Subcutaneous abdominal adipose tissue (tissue), 5 donors: ENCODE measurements around the gene LHX1.

Experiments
- H3K27ac ChIP-seq: one replicate; pipeline ENCODE4 v1.7.0; 2013; ENCODE audit warnings: low read depth, mild to moderate bottlenecking, inconsistent platforms, low read length, moderate library complexity
- H3K27me3 ChIP-seq, 5 donors: one replicate each; pipeline ENCODE4 v1.7.0; 2013; ENCODE audit warnings: low read length in 5 of 5, inconsistent platforms in 1 of 5; ENCODE audit not compliant: control insufficient read depth in 5 of 5, insufficient read depth in 4 of 5
- H3K36me3 ChIP-seq, 5 donors: one replicate each; pipeline ENCODE4 v1.7.0; 2013; ENCODE audit warnings: low read length in 5 of 5; ENCODE audit not compliant: control insufficient read depth in 5 of 5, insufficient read depth in 5 of 5
- H3K4me1 ChIP-seq, 5 donors: one replicate each; pipeline ENCODE4 v1.7.0; 2013; ENCODE audit warnings: low read length in 5 of 5, mild to moderate bottlenecking in 3 of 5, moderate library complexity in 1 of 5; ENCODE audit not compliant: control insufficient read depth in 5 of 5, insufficient read depth in 5 of 5
- H3K4me3 ChIP-seq, 5 donors: one replicate each; pipeline ENCODE4 v1.7.0; 2013; ENCODE audit warnings: low read length in 5 of 5, low read depth in 1 of 5
- H3K9ac ChIP-seq, 5 donors: one replicate each; pipeline ENCODE4 v1.7.0; 2013; ENCODE audit warnings: low read length in 5 of 5, mild to moderate bottlenecking in 4 of 5, moderate library complexity in 3 of 5
- H3K9me3 ChIP-seq, 5 donors: one replicate each; pipeline ENCODE4 v1.7.0; 2013; ENCODE audit warnings: low read length in 5 of 5; ENCODE audit not compliant: control insufficient read depth in 5 of 5
- donor health status: healthy.
- donor health status: healthy.
- donor health status: healthy.
- donor health status: healthy.
- donor health status: healthy.

LHX1 gene

GRCh38 chr17:36950027-36950426 is 12.8 kb downstream of the LHX1 start:
- H3K9me3 ChIP-seq, result no peaks in the 10 kb centered on the region
- H3K27ac ChIP-seq, result no peak overlapping the region
- peaks cover 4 to 23% (median 20%) of the 10 kb centered on the region in 5 donors for H3K4me1 ChIP-seq
- peak overlapping the region; percentile 73 to 90 (median 88) for H3K4me3 ChIP-seq
- peaks cover 23 to 25% (median 23%) of the 10 kb centered on the region in 5 donors for H3K27me3 ChIP-seq
- peaks cover 19 to 39% (median 28%) of the 10 kb centered on the region in 5 donors for H3K36me3 ChIP-seq
- peak overlapping the region; percentile 13 to 96 (median 87) for H3K9ac ChIP-seq

DNA sequence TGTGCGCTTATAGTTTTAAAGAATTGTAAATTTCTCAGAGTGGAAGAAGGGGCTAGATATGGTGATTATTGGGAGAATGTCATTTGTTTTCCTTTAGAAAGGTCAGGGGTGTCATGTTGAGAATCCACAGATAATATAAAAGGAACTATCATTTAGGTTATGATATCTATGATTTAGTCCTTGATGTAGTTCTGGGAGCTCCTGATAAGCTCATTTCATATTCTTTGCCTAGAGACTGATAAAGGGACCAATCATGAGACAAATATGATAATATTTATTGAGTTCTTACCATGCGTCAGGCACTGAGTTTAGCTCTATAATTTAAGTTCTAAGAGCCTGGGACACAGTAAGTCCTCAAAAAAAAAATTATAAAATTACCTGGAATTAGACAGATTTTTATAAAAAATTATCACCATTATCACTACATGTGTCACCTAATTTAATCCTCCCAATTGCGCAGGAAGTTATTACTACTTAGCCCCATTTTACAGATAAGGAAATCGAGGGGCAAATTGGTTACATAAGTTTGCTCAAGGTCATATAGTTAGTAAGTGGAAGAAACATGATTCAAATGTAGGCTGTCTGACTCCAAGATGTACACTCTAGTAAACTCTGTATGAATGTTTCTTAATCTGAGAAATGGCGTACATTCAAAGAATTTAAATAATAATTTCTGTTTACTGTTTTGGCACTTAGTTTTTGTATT is 14.0 kb downstream of the LHX1 start:
- peaks cover 22 to 49% (median 34%) of the 10 kb centered on the region in 5 donors for H3K36me3 ChIP-seq

DNA sequence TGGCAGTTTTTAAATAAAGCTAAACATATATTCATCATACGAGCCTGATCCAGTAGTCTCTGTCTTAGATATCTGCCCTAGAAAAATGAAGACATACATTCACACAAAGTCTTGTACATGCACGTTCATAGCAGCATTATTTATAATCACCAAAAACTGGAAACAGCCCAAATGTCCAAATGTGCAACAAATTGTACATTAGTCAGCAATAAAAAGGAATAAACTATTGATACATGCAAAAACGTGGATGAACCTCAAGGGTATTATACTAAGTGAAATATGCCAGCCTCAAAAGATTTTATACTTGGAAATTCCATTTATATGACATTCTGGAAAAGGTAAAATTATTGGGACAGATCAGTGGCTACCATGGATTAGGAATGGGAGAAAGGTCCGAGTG is 34.2 kb downstream of the LHX1 start:
- H3K27ac ChIP-seq, result no peak overlapping the region
- no peaks in the 10 kb centered on the region for H3K9me3 ChIP-seq
- H3K4me3 ChIP-seq, result no peak overlapping the region
- peaks cover 4 to 12% (median 9%) of the 10 kb centered on the region in 5 donors for H3K36me3 ChIP-seq
- no peaks in the 10 kb centered on the region for H3K4me1 ChIP-seq
- H3K9ac ChIP-seq, result no peak overlapping the region
- no peaks in the 10 kb centered on the region for H3K27me3 ChIP-seq

More for the DNA sequence above, 14.0 kb downstream of the LHX1 start:
- Histone ChIP-seq H3K4me1 (peaks cover 4 to 23% (median 20%) of the 10 kb centered on the region in 5 donors), H3K4me3 (no peak overlapping the region), H3K9me3 (no peaks in the 10 kb centered on the region), H3K9ac (no peak overlapping the region), H3K27me3 (peaks cover 11 to 15% (median 15%) of the 10 kb centered on the region in 5 donors), H3K27ac (no peak overlapping the region)

GRCh38 chr17:36972186-36972700 is 35.0 kb downstream of the LHX1 start:
- Histone ChIP-seq H3K9ac (no peak overlapping the region), H3K4me1 (no peaks in the 10 kb centered on the region), H3K9me3 (no peaks in the 10 kb centered on the region), H3K36me3 (peaks cover 3 to 12% (median 9%) of the 10 kb centered on the region in 5 donors), H3K27me3 (no peaks in the 10 kb centered on the region), H3K4me3 (no peak overlapping the region), H3K27ac (no peak overlapping the region)

DNA sequence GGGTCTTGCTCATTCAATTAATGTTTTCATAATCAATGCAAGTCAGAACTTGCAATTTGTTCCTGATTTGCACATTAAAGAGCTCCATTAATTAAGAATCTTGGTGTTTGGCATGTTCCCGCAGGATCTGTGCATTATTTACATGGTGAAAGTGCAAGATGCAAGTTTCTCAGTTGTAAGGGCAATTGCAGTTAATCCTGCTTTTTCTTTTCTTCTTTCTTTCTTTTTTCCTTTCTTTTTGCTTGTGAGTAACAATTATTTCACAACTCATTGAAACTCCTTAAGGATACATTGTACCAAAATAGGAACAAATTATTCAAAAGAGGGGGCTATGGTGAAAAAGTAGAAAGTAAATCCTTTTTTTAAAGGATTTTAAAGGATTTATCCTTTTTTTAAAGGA is 35.6 kb downstream of the LHX1 start:
- Histone ChIP-seq H3K9me3 (no peaks in the 10 kb centered on the region), H3K27me3 (no peaks in the 10 kb centered on the region)

DNA sequence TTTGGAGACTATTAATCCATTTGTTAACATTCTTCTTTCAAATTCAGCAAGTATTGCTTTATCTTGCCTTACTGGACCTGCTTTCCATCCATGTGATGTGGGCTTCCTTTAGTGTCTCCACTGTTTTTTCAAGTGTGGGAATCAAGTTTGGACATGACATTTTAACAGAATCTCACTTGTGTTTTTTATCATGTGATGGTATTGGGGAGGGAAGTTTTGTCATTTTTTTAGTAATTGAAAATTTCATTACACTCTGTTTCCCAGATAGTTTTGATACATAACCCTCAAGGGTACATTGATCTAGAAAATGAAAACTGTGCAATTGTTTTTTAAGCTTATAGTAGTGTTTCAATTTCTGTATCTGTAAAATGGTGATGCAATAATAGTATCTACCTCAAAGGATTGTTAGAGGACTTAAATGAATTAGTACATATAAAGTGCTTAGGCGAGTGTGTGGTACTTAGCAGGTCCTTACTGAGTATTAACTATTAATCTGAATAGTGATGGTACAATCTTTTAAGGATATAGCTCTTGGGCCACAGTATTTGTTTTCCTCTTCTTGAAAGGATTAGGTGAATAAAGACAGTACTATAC is 38.7 kb downstream of the LHX1 start:
- H3K9ac ChIP-seq, result no peak overlapping the region
- no peaks in the 10 kb centered on the region for H3K27me3 ChIP-seq
- H3K36me3 ChIP-seq, result peaks cover 0 to 2% (median 0%) of the 10 kb centered on the region in 5 donors
- H3K4me3 ChIP-seq, result no peak overlapping the region
- H3K4me1 ChIP-seq, result no peaks in the 10 kb centered on the region
- no peaks in the 10 kb centered on the region for H3K9me3 ChIP-seq
- H3K27ac ChIP-seq, result no peak overlapping the region

More for the DNA sequence above, 35.6 kb downstream of the LHX1 start:
- no peak overlapping the region for H3K27ac ChIP-seq
- H3K9ac ChIP-seq, result no peak overlapping the region
- no peak overlapping the region for H3K4me3 ChIP-seq
- no peaks in the 10 kb centered on the region for H3K4me1 ChIP-seq
- peaks cover 0 to 12% (median 7%) of the 10 kb centered on the region in 5 donors for H3K36me3 ChIP-seq

DNA sequence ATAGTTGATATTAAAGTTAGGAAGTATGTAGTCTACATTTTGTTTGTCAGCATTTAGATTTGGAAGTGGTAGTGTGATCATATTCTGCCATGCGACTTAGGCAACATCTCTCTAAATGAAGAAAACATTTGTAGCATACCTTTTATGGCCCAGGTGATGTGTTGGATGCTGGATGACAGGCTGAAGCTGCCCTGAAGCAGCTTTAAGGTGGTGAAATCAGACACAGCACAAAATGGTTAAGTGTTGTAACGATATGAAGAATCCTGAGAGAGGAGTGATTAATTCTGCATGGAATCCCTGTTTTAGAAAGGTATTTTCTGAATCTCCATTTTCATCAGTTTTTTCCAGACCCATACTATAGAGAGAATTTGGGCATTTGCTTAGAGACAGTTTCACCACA is 39.8 kb downstream of the LHX1 start:
- no peaks in the 10 kb centered on the region for H3K4me1 ChIP-seq
- H3K27ac ChIP-seq, result no peak overlapping the region
- no peaks in the 10 kb centered on the region for H3K9me3 ChIP-seq
- H3K9ac ChIP-seq, result no peak overlapping the region
- H3K27me3 ChIP-seq, result no peaks in the 10 kb centered on the region
- no peak overlapping the region for H3K4me3 ChIP-seq
- no peaks in the 10 kb centered on the region for H3K36me3 ChIP-seq

DNA sequence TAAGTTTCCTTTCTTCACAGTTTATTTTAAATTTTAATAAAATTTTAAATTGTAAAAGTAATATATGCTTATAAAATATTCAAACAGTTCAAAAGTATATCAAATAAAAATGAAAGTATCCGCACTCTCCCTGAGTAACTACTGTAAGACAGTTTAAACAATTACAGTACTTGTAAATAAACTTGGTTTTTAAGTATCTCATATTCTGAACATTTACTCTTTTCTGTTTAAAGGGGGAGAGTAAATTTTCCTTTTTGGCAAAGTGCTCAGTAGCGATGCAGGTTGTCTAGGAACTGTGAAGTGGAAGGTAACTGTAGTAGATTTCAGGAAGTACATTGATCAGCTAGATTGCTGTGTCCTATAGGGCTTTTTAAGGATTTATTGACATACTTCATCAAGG is 40.3 kb downstream of the LHX1 start:
- no peaks in the 10 kb centered on the region for H3K9me3 ChIP-seq
- no peak overlapping the region for H3K4me3 ChIP-seq
- H3K36me3 ChIP-seq, result no peaks in the 10 kb centered on the region
- no peak overlapping the region for H3K27ac ChIP-seq
- no peak overlapping the region for H3K9ac ChIP-seq
- no peaks in the 10 kb centered on the region for H3K4me1 ChIP-seq
- no peaks in the 10 kb centered on the region for H3K27me3 ChIP-seq

- Histone ChIP-seq H3K36me3 (no peaks in the 10 kb centered on the region), H3K4me1 (no peaks in the 10 kb centered on the region), H3K27me3 (no peaks in the 10 kb centered on the region), H3K9ac (no peak overlapping the region), H3K4me3 (no peak overlapping the region), H3K27ac (no peak overlapping the region), H3K9me3 (no peaks in the 10 kb centered on the region)
Observed at GRCh38 chr17:36978810-36979564, 41.7 kb downstream of the LHX1 start.

- no peaks in the 10 kb centered on the region for H3K36me3 ChIP-seq
- no peak overlapping the region for H3K9ac ChIP-seq
- H3K27ac ChIP-seq, result no peak overlapping the region
- H3K9me3 ChIP-seq, result no peaks in the 10 kb centered on the region
- no peaks in the 10 kb centered on the region for H3K27me3 ChIP-seq
- H3K4me3 ChIP-seq, result no peak overlapping the region
- no peaks in the 10 kb centered on the region for H3K4me1 ChIP-seq
Observed at GRCh38 chr17:36979565-36979941, 42.3 kb downstream of the LHX1 start.
